NK-92 (cell line): ENCODE data around the gene CXCL6.

Experiments used
- DNase-seq: peaks from one replicate; lab custom pipeline; 2025; ENCODE audit not compliant: unreplicated experiment; lab: John Stamatoyannopoulos, UW

The CXCL6 gene

DNA sequence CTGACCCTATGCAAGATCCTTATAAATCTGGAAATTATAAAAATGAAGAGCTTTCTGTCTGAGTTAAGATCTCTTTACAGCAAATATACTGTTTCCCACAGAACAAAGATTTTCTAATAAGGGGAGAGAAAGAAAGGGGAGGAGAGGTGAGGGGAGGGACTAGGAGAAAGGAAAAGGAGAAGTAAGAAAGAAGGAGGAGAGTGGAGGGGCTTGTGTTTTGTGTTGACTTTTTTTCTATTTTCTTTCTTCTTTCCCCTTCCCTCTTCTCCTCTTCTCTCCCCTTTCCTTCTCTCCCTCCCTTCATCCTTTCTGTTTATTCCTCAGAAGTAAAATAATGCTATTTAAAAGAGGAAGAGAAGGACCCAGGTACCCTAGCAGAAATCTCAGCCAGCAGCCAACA lies 6.2 kb downstream of the CXCL6 start:
- no peak for DNase-seq

DNA sequence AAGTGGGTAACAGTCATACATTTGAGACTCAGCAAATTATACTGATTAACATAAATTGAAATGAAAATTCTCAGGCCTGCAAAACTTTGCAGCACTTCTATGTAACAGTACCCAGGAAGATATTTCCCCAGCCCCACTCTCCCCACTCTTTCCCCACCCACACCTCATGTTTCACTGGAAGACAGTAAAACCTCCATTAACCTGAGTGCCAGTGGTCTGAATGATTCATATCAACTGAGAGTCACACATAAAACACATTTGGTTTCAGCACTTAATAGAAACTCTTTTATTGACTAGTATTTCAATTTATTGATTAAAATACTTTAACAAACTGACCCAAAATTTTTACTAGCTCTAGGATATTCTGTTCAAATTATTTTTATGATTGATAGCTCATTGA lies 6.9 kb downstream of the CXCL6 start:
- no peak for DNase-seq

DNA sequence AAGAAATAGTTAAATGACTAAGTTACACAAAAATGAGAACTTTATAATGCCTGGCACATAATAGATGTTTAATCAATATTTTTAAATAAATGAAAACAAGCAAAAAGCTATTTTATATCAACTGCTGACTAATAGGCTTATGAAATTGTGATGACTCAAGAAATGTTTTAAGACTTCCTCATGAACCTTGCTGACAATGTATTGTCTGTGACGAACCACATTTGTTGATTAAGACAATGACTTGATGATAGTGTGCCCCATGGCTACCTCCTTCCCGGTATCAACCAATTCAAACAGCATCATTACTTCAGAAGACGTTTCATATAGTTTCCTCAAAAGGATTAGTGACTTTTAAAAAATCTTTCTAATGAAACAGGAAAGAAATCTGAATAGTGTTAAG lies 7.9 kb downstream of the CXCL6 start:
- DNase-seq, result no peak

DNA sequence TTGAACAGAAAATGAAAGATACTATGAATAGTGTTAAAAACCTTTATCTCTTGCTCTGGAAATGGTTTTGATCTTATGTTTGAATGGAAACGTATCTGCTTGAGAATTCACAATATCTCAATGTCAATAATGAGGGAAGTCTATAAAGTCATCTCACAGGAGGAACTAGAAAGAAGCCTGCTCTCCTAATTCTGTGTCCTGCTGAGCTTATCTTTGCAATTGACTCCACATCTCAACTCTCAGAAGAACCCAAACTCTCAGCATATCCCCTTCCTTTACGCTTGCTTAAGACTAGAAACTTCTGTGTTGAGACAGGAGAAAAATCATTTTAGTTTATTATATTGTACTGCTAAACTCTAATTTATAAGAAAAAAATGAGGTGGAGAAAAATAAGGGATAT lies 8.3 kb downstream of the CXCL6 start:
- DNase-seq, result no peak

DNA sequence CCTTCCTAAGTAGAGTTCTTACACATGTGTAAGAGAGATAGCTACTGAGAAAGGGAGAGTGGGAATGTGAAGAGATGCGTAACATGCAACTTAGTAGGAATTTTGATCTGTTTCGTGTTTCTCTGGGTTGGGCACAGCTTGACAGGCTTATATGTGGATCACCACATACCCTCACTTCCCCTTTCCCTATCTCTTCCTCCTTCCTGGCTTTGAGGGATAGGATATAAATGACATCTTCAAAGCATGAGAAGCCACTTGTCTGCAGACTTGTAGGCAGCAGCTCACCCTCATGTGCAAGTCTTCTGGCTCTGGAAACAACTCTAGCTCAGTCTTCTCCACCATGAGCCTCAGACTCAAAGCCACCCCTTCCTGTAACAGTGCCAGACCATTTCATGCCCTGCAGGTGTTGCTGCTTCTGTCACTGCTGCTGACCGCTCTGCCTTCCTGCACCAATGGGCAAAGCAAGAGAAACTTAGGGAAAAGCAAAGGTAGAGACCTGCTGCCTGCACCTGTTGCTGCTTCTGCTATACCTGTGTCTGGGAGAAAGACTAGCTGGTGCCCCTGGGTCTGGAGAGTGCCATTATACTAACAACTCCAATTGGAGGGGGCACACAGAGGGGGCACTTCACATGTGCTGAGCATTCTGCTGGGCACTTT lies 11.2 kb downstream of the CXCL6 start:
- no peak for DNase-seq

DNA sequence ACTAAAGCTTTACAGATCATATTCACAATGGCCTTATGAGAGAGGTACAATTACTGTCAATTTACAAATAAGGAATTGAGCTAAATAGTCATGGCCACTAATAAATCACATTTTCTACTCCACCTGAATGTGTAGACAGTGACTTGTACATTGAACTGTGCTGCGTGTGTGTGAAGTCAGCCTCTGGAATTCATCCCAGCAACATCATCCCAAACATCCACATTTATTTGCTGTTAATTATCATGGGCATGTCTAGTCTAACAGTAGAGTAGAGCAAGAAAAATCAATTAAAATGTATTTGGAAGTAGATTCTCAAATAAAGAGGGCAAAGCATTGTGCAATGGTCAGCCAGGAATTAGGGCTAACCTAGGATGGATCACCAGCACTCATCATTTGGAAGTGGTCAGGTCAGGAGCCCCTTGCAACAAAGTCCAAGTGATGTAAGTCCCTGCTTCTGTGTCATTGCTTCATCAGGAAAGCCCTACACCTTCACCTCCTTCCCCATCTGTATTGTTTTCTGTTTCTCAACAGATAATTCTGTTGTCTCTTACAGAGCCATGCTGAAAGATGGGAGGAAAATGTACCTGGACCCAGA lies 11.8 kb downstream of the CXCL6 start:
- DNase-seq, result no peak

DNA sequence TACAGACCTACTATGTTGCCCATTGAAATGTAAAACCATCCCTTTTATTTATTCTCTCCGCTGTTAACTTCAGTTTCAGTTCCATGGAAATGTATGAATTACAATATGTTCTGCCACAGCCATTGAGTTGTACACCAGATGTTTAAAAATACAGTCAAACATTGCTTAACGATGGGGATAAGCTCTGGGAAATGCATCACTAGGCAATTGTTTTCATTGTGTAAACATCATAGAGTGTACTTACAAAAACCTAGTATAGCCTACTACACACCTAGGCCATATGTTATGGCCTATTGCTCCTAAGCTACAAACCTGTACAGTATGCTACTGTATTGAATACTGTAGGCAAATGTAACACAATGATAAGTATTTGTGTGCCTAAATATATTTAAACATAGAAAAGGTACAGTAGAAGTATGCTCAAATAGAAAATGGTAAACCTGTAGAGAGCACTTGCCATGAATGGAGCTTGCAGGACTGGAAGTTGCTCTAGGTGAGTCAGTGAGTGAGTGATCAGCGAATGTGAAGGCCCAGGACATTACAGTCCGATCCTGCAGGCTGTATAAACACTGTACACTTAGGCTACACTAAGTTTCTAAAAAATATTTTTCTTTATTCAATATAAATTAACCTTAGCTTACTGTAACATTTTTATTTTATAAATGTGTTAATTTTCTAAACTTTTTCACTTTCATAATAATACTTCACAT lies 13.9 kb downstream of the CXCL6 start:
- no peak for DNase-seq

DNA sequence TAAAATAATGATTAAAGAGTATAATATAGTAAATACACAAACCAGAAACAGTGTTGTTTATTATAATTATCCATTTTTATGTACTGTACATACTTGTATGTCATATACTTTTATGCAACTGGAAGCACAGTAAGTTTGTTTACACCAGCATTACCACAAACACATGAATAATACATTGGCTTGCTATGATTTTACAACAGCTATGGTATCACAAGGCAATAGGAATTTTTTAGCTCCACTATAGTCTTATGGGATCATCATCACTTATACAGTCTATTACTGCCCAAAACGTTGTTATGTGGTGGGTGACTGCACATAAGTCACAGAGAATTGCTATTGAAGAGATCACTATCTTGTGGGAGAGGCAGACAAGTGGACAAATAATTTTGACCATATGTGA lies 14.8 kb downstream of the CXCL6 start:
- DNase-seq, result no peak

DNA sequence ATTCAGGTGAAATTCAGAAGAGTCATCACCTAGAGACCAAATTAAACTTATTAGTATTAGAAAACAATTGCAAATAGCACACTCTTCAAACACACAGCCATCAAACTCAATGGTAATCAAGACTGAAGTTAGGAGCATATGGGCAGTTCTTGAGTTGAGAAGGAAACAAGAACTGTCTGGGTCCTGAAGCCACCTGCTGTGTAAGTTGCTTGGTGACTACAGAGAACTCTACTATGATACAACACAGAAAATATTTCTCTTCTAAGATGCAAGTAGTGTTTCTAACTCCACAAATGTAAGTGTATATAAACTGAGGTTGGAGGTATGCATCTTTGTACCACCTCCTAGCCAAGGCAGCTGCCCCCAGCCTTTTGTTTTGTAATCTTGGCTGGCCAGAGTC lies 16.3 kb downstream of the CXCL6 start:
- DNase-seq, result no peak

DNA sequence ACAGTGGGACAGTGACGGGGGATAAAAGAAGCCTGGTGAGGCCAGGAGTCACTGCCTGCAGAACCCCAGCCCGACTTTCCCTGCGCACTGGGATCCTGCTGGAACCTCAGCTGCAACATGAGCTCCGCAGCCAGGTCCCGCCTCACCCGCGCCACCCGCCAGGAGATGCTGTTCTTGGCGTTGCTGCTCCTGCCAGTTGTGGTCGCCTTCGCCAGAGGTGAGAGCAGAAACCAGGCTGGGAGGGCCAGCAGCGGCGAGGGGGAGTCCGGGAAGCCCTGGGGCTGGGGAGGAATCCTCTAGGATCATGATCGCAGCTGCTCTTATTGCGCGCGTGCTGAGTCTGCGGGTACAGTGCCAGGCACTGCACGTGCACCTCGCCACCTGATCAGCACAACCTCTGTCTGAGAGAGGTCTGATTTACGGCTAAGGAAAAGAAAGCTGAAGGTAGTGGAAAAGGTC lies 16.8 kb downstream of the CXCL6 start, which contains the start of gene PF4V1:
PF4V1 (plus strand) TSS at position 51 of the 459 bp plus-strand sequence; CDS start at position 118, 67 bp downstream.
- DNase-seq, result no peak

DNA sequence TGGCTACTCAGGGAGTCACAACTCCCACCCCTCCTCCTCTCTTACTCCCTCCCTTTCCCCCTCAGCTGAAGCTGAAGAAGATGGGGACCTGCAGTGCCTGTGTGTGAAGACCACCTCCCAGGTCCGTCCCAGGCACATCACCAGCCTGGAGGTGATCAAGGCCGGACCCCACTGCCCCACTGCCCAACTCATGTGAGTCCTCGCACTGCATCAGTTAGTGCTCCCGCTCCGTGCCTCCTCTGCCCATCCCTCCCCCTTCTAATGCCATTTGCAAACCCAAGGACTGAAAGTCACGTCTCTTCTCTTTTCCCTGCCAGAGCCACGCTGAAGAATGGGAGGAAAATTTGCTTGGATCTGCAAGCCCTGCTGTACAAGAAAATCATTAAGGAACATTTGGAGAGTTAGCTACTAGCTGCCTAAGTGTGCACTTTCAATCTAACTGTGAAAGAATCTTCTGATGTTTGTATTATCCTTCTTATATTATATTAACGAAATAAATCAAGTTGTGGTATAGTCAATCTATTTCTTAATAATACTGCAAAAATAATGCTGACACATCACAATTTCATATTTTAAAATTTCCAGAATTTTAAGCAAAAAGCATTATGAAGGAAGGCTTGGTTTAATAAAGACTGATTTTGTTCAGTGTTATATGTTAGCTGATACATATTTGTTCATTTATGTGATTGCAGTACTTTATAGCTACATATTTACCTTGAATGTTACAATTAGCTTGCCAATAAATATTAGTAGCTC lies 17.4 kb downstream of the CXCL6 start:
- DNase-seq, result no peak

DNA sequence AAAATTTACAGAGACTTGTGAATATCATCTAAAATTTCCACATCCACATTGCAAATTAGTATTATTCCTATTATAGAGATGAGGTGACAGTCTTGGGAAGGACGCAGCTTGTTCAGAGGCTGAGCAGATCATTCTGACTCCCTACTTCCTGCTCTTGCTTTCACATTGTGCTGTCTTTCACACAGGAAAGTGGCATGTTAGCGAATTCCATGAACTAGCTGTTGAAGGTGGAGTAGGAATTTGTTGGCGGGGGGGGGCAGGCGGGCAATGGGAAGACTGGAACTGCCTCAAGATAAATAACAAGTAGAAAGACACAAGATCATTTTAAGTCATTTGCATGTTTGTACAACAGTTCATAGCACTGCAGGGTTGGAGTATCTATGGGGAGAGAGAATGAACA lies 18.9 kb downstream of the CXCL6 start:
- DNase-seq, result no peak

DNA sequence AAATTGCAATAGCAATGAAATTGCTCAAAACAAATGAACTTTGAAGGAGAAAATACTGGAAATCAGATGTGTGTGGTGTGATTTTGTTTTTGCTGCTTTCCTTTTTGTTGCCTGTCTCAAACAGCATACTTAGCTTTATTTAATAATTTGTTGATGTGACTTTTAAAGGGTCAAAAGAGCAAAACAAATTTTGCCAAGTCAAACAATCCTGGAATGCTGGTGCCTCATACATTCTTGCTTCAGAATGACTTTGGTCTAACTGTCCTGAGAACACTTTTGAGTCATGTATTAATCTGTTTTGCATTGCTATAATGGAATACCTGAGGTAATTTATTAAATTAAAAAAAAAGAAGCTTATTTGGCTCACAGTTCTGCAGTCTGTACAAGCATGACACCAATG lies 20.0 kb downstream of the CXCL6 start:
- no peak for DNase-seq

DNA sequence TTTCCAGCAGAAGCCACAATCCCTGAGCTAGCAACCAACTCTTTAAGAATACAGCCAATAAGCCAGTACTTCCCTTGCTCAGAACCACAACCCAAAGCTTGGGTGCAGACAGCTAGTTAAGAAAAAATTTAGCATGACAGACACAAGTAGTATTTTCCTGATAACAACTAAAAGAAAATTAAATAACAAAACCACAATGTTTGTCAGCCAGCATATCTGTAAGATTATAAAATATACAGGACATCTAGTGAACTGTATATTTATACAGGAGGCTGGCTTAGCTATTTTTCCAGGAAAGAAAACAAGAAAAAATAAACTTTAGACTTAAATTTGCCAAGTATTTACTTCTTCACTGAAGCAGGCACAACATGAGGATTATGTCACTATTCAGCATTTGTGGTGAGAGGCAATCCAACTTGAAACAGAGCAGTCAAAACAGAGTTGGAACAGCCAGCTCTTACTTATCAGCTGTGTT lies 23.2 kb downstream of the CXCL6 start:
- DNase-seq, result no peak

DNA sequence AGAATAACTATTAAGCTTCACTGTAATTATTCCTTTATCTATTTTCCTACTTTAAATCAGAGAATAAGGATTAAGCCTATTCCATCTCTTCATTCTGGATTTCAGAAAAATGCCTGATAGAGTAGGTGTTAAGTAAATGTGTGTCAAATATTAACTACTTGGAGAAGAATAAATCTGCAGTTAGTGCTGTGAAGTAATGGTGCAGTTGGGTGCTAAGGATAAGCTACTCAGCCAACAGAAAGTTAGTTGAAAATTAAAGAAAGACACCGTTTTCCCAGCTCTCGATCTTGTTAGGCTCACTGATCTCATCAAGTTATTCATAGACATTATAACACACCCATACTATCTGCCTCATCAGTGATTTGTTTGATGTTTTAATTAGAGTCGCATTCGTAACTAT lies 23.7 kb downstream of the CXCL6 start:
- DNase-seq, result no peak

DNA sequence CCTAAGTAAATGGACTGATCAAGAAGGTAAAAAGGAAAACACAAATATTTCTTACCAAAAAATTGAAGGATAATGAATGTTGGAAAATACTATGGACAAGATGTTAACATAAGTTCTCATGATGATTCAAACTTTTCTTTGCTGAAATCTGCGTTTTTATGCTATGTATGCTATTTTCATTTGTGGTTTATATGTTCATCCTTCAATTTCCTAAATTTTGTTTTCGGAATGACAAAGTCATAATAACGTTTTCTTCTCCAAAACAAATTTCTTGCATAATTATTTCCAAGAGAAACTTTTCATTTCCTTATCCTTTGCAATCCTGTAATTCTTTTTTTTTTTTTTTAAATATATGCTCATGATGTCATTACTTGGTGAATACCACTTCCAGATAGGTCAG lies 24.4 kb downstream of the CXCL6 start:
- no peak for DNase-seq

DNA sequence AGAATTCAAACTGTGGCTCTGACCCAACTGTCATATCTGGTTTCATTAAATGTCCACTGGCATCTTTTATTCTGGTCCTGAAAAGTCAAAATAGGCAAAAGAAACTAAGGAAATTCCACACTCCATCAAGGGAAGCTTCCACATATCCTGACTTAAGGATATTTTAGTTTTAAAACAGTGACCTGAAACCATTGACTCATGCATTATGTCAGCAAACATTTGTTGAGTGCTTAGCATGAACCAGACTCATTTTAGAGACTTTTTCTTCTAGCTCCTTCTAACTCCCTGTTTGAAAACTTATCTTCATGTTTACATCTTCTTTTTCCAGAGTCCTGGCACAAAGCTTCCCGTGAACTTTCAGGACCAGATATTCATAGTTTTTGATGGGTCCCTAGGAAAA lies 25.8 kb downstream of the CXCL6 start:
- no peak for DNase-seq

DNA sequence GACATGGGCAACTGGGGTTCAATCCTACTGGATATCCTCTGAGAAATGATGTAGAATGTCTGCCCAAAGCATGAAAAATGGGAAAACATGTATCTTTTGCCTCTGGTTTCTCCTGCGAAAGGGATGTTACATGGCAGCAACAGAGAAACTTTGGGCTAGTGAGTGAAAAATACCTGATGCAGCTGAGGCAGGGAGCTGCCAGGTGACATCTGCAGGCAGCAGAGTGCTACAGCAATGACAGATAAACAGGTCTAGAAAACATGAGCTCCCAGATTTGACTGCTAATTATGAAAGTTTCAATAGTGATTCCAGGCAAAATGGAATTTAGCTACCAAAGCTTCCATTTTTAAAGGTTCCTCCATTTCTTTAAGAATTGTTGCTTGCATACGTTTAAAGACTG lies 27.9 kb downstream of the CXCL6 start:
- DNase-seq, result no peak

DNA sequence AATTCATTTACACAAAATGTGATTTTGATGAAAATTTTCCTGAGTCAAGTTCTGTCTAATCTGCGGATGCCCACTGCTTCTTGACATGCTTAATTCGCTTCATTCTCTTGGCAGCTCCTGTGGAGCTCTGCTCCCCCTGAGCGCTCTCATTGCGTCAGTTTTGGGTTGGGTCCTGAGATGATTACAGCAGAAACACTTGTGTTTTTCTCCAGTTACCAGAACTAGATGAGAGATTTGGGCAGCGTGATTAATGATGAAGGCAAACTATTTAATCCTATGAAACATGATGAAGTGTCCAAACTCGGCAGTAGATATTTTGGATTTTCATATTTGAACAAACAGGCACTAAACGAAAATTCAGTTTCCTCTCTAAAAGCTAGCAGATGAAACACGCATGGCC lies 28.5 kb downstream of the CXCL6 start:
- no peak for DNase-seq

DNA sequence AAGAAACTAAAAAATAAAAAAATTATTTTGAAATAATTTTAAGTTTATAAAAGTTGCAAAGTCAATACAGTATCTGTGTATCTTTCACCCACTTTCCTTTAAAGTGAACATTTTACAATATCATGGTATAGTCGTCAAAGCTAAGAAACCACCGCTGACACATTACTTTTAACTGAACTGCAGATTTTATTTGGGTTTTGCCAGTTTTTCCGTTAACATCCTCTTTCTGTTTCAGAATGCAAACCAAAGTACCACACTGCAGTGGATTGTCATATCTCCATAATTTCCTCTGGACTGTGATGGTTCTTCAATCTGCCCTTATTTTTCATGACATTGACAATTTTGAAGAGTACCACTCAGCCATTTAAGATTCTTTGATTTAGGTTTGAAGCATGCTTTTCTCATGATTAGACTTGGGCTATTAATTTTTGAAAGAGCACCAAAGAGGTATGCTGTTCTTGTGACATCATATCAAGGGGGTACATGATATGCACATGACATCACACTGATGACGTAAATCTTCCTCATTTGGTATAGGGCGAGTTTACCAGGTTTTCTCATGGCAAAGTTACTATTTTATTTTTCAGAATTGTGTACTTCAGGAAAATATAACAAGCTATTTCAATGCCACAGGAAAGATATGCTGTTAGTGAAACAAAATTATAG lies 29.1 kb downstream of the CXCL6 start:
- DNase-seq, result no peak

DNA sequence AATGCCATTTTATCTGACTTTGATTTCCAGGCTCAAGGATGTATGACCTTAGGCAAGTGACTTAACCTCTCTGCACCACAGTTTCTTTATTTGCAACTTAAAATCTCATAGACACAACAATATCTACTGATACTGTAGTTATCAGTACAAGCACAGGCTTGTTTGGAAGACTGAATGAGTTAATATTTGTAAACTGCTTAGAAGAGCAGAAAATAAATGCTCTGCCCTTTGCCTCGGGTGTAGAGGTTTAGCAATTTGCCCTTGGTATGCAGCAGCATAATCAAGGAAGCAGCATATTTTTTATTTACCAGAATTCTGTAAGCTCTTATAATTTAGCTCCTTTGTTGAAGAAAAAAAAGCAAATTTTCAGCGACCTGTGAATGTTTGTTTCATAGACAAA lies 29.8 kb downstream of the CXCL6 start:
- no peak for DNase-seq
